Trophoblast cell (in vitro differentiated cells and primary cell): ENCODE measurements around the gene RTRAF.

Experiments used
- DNase-seq, 2 donors: peaks; one replicate each; pipeline ENCODE4 v3.0.0-alpha.2; 2016
- H2AFZ ChIP-seq: 2 replicates; pipeline ENCODE4 v1.6.1; 2013; ENCODE audit warnings: low read length, moderate library complexity, mild to moderate bottlenecking; ENCODE audit not compliant: insufficient read depth, poor library complexity
- H2AK5ac ChIP-seq: 2 replicates; pipeline ENCODE4 v1.6.1; 2013; ENCODE audit warnings: mild to moderate bottlenecking, low read length
- H2BK120ac ChIP-seq: 2 replicates; pipeline ENCODE4 v1.6.1; 2013; ENCODE audit warnings: low read length, mild to moderate bottlenecking, moderate library complexity; ENCODE audit not compliant: insufficient read depth, poor library complexity
- H2BK12ac ChIP-seq: 2 replicates; pipeline ENCODE4 v1.6.1; 2013; ENCODE audit warnings: mild to moderate bottlenecking, low read length, moderate library complexity
- H2BK5ac ChIP-seq: 2 replicates; pipeline ENCODE4 v1.6.1; 2013; ENCODE audit warnings: low read length, low read depth, moderate library complexity, mild to moderate bottlenecking; ENCODE audit not compliant: poor library complexity
- H3K14ac ChIP-seq: 2 replicates; pipeline ENCODE4 v1.6.1; 2013; ENCODE audit warnings: mild to moderate bottlenecking, low read length
- H3K18ac ChIP-seq: 2 replicates; pipeline ENCODE4 v1.6.1; 2013; ENCODE audit warnings: mild to moderate bottlenecking, low read length
- H3K23ac ChIP-seq: 2 replicates; pipeline ENCODE4 v1.6.1; 2013; ENCODE audit warnings: low read length
- H3K27ac ChIP-seq: 2 replicates; pipeline ENCODE4 v1.5.1; 2013; ENCODE audit warnings: low read depth, mild to moderate bottlenecking, inconsistent platforms, low read length, moderate library complexity
- H3K27me3 ChIP-seq: 2 replicates; pipeline ENCODE4 v1.6.1; 2013; ENCODE audit warnings: inconsistent platforms, mild to moderate bottlenecking, low read length, moderate library complexity; ENCODE audit not compliant: insufficient read depth
- H3K36me3 ChIP-seq, 2 experiments: 1 replicate in 1 of 2; 2 replicates in 1 of 2; pipeline ENCODE4 v1.6.1; 2013; ENCODE audit warnings: low read length in 2 of 2, mild to moderate bottlenecking in 2 of 2, moderate library complexity in 1 of 2; ENCODE audit not compliant: insufficient read depth in 2 of 2, control insufficient read depth in 1 of 2
- H3K4ac ChIP-seq: 2 replicates; pipeline ENCODE4 v1.6.1; 2013; ENCODE audit warnings: low read depth, mild to moderate bottlenecking, low read length, moderate library complexity
- H3K4me1 ChIP-seq, 2 experiments: 1 replicate in 1 of 2; 2 replicates in 1 of 2; pipeline ENCODE4 v1.6.1; 2013; ENCODE audit warnings: low read length in 2 of 2, mild to moderate bottlenecking in 2 of 2, moderate library complexity in 1 of 2; ENCODE audit not compliant: insufficient read depth in 2 of 2, control insufficient read depth in 1 of 2
- H3K4me2 ChIP-seq: 2 replicates; pipeline ENCODE4 v1.6.1; 2013; ENCODE audit warnings: inconsistent platforms, mild to moderate bottlenecking, low read length, moderate library complexity
- H3K4me3 ChIP-seq: 2 replicates; pipeline ENCODE4 v1.5.1; 2013; ENCODE audit warnings: mild to moderate bottlenecking, low read depth, low read length, inconsistent platforms
- H3K79me1 ChIP-seq: one replicate; pipeline ENCODE4 v1.6.1; 2013; ENCODE audit warnings: low read length
- H3K79me2 ChIP-seq: 2 replicates; pipeline ENCODE4 v1.6.1; 2013; ENCODE audit warnings: low read length, mild to moderate bottlenecking; ENCODE audit not compliant: control insufficient read depth, insufficient read depth, poor library complexity
- H3K9ac ChIP-seq: 2 replicates; pipeline ENCODE4 v1.6.1; 2013; ENCODE audit warnings: mild to moderate bottlenecking, low read length
- H3K9me3 ChIP-seq: 2 replicates; pipeline ENCODE4 v1.6.1; 2013; ENCODE audit warnings: low read depth, mild to moderate bottlenecking, control low read depth, inconsistent platforms, low read length; ENCODE audit not compliant: insufficient read depth
- H4K12ac ChIP-seq: 2 replicates; pipeline ENCODE4 v1.6.1; 2013; ENCODE audit warnings: low read depth, mild to moderate bottlenecking, low read length, moderate library complexity
- H4K8ac ChIP-seq: 2 replicates; pipeline ENCODE4 v1.6.1; 2013; ENCODE audit warnings: low read depth, mild to moderate bottlenecking, low read length, moderate library complexity
- H4K91ac ChIP-seq: one replicate; pipeline ENCODE4 v1.6.1; 2013; ENCODE audit warnings: low read depth, mild to moderate bottlenecking, low read length, moderate library complexity
- WGBS: extraction: QIAGEN DNeasy Blood & Tissue Kit; methylation state at CpG from one replicate; pipeline ENCODE4 v1.1.7; 2013; ENCODE audit warnings: missing lambda C conversion rate; ENCODE audit not compliant: insufficient read length, insufficient coverage; ENCODE audit errors: extremely low coverage; 5-methylcytosine and 5-hydroxymethylcytosine counted together

RTRAF gene

GRCh38 chr14:52018252-52018651 is 28.9 kb downstream of the RTRAF start:
- Histone ChIP-seq H3K79me2 (no peaks in the 10 kb centered on the region), H2AK5ac (no peak overlapping the region), H4K91ac (no peak overlapping the region), H3K4me3 (no peak overlapping the region), H3K14ac (no peak overlapping the region), H3K9me3 (peaks cover 3% of the 10 kb centered on the region), H3K27me3 (no peaks in the 10 kb centered on the region), H3K27ac (no peak overlapping the region), H3K79me1 (peaks cover 2% of the 10 kb centered on the region), H4K8ac (no peak overlapping the region), H4K12ac (no peak overlapping the region), H3K9ac (no peak overlapping the region), H3K4ac (no peak overlapping the region), H2BK12ac (no peak overlapping the region), H3K18ac (no peak overlapping the region), H2BK120ac (no peak overlapping the region), H2AFZ (no peak overlapping the region), H2BK5ac (no peak overlapping the region), H3K36me3 (peaks cover 0 to 5% of the 10 kb centered on the region in 2 experiments), H3K23ac (no peak overlapping the region), H3K4me2 (no peak overlapping the region), H3K4me1 (peaks cover 2 to 4% of the 10 kb centered on the region in 2 experiments)
- WGBS, result no CpG with 5 or more reads among the region's 4 CpGs
- no peak for DNase-seq

GRCh38 chr14:52018970-52019369 is 29.6 kb downstream of the RTRAF start:
- H3K4me3 ChIP-seq, result no peak overlapping the region
- peaks cover 2 to 4% of the 10 kb centered on the region in 2 experiments for H3K4me1 ChIP-seq
- H3K79me2 ChIP-seq, result no peaks in the 10 kb centered on the region
- peaks cover 2% of the 10 kb centered on the region for H3K79me1 ChIP-seq
- no peak overlapping the region for H3K14ac ChIP-seq
- H3K9ac ChIP-seq, result no peak overlapping the region
- DNase-seq, result no peak
- H4K12ac ChIP-seq, result no peak overlapping the region
- H3K18ac ChIP-seq, result no peak overlapping the region
- H4K8ac ChIP-seq, result no peak overlapping the region
- no peak overlapping the region for H3K4ac ChIP-seq
- H2AK5ac ChIP-seq, result no peak overlapping the region
- no peak overlapping the region for H3K4me2 ChIP-seq
- no peak overlapping the region for H2BK12ac ChIP-seq
- no peak overlapping the region for H4K91ac ChIP-seq
- H2AFZ ChIP-seq, result no peak overlapping the region
- no peaks in the 10 kb centered on the region for H3K27me3 ChIP-seq
- no peak overlapping the region for H2BK5ac ChIP-seq
- WGBS, result no CpG with 5 or more reads among the region's 8 CpGs
- peaks cover 3% of the 10 kb centered on the region for H3K9me3 ChIP-seq
- H3K23ac ChIP-seq, result no peak overlapping the region
- H3K36me3 ChIP-seq, result peaks cover 0 to 5% of the 10 kb centered on the region in 2 experiments
- no peak overlapping the region for H3K27ac ChIP-seq
- no peak overlapping the region for H2BK120ac ChIP-seq

GRCh38 chr14:52020161-52020714 is 30.9 kb downstream of the RTRAF start:
- Histone ChIP-seq H3K4me3 (no peak overlapping the region), H3K9me3 (peaks cover 3% of the 10 kb centered on the region), H3K27me3 (no peaks in the 10 kb centered on the region), H4K12ac (no peak overlapping the region), H3K79me2 (no peaks in the 10 kb centered on the region), H4K8ac (no peak overlapping the region), H3K27ac (no peak overlapping the region), H2AK5ac (no peak overlapping the region), H3K36me3 (peaks cover 0 to 5% of the 10 kb centered on the region in 2 experiments), H3K18ac (no peak overlapping the region), H2BK12ac (no peak overlapping the region), H2AFZ (no peak overlapping the region), H2BK120ac (no peak overlapping the region), H4K91ac (no peak overlapping the region), H3K9ac (no peak overlapping the region), H2BK5ac (no peak overlapping the region), H3K4ac (no peak overlapping the region), H3K4me1 (peaks cover 2 to 4% of the 10 kb centered on the region in 2 experiments), H3K4me2 (no peak overlapping the region), H3K14ac (no peak overlapping the region), H3K23ac (no peak overlapping the region), H3K79me1 (peaks cover 2% of the 10 kb centered on the region)
- no CpG with 5 or more reads among the region's 5 CpGs for WGBS
- no peak for DNase-seq

GRCh38 chr14:52020866-52021717 is 31.7 kb downstream of the RTRAF start:
- H3K4me1 ChIP-seq, result no peaks in the 10 kb centered on the region
- no peak overlapping the region for H4K8ac ChIP-seq
- H3K36me3 ChIP-seq, result peaks cover 0 to 5% of the 10 kb centered on the region in 2 experiments

More at GRCh38 chr14:52020866-52021717, 31.7 kb downstream of the RTRAF start:
- no peak overlapping the region for H3K27ac ChIP-seq
- no peaks in the 10 kb centered on the region for H3K79me2 ChIP-seq
- no peak overlapping the region for H3K9ac ChIP-seq
- no CpG with 5 or more reads among the region's 7 CpGs for WGBS
- H2BK120ac ChIP-seq, result no peak overlapping the region
- no peak overlapping the region for H3K23ac ChIP-seq
- no peak overlapping the region for H3K4ac ChIP-seq
- H3K4me2 ChIP-seq, result no peak overlapping the region
- no peak overlapping the region for H4K12ac ChIP-seq
- H3K79me1 ChIP-seq, result peaks cover 2% of the 10 kb centered on the region
- no peak overlapping the region for H2AFZ ChIP-seq
- H3K14ac ChIP-seq, result no peak overlapping the region
- H3K4me3 ChIP-seq, result no peak overlapping the region
- no peak overlapping the region for H2BK5ac ChIP-seq
- no peaks in the 10 kb centered on the region for H3K27me3 ChIP-seq
- peaks cover 3% of the 10 kb centered on the region for H3K9me3 ChIP-seq
- H2AK5ac ChIP-seq, result no peak overlapping the region
- no peak overlapping the region for H4K91ac ChIP-seq
- no peak overlapping the region for H3K18ac ChIP-seq
- no peak overlapping the region for H2BK12ac ChIP-seq
- DNase-seq, result no peak
